Hematopoietic multipotent progenitor cell (in vitro differentiated cells): ENCODE results near the gene MAPKAPK2. TPM values are rescaled to one million over a fixed set of nuclear protein-coding genes. Genes with fewer than 3 reads are reported as not detected.
A peak's percentile ranks its signal among the peaks of the same experiment; 100 is the strongest.

ENCODE experiments used
- DNase-seq, 3 donors: peaks; one replicate each; pipeline ENCODE4 v3.0.0-alpha.2; 2011 to 2015; ENCODE audit warnings: low read depth in 2 of 3, low spot score in 2 of 3
- total RNA-seq: library from RNA; depleted of rRNA; stranded (reverse); fragments of >200 nt; gene quantifications from one replicate; pipeline ENCODE4 v1.2.3, GENCODE V29; 2012

Gene MAPKAPK2
- total RNA-seq, 1 donor: 56.3 TPM

DNA sequence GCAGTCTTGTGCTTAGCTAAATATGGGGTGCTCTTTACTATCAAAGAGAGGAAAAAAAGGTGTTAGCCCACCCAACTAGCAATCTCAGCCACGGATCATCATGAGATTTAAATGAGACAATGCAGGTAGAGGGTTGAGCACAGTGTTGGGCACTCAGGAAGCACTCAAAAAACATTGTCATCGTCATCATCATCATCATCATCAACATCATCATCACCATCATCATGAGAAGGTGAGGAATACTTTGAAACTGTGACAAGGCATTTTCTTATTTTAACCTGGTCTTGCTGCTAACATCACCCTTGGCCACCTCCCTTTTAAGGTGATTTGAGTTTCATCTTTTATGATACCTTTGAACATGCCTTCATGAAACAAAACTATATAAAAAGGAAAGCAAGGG lies 3.3 kb upstream of the MAPKAPK2 start:
- no peak for DNase-seq

DNA sequence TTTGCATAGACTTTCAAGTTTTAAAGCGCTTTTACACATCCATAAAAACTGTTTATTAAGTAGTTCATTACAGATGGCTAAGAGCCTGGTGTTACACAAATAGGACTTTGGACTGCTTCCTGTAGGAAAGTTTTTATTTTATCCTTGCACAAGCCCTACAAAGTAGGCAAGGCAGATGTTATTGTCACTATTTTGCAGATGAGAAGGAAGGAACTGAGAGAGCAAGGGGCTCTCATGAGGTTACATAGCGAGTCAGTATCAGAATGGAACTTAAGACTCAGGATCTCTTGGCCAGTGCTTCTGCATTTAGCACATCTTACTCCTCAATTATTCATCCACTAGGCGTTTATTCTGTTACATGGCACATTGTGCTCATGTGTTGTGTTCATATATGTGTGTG lies 2.6 kb upstream of the MAPKAPK2 start:
- DNase-seq: no peak

DNA sequence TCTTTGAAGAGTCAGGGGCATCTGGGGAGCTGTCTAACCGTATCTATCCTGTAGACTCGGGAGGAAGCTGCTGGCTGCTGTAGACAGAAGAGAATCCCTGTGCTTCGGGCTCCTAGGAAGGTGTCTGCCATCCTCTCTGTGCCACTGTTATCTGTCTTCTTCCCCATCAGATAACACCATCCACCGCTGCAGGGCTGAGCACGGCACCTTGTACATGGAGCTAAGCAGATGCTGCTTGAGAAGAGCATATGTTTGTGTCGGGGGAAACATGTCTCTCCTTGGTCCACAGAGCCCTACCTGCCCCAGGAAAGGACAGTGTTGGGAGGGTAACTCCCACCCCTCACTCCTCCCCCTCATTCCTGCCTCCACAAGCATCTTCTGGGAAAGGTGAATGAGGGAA lies 1.4 kb upstream of the MAPKAPK2 start:
- no peak for DNase-seq

DNA sequence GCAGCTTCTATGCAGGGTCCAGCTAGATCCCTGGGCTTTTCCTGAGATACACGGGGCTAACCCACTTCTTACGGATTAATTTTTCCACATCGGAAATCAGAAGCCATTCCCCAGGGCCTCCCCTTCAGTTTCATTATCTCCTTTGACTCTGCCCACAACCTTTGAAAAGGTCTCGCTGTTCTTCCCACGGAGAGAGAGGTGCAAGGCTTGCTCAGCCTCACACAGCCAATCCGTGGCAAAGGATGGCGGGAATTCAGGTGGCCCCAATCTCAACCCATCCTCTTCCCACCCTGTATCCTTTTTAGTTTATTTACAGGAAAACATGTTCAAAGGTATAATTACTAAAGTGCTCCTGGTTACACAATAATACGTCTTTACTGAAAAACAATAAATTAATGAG lies 702 bp upstream of the MAPKAPK2 start:
- no peak for DNase-seq

DNA sequence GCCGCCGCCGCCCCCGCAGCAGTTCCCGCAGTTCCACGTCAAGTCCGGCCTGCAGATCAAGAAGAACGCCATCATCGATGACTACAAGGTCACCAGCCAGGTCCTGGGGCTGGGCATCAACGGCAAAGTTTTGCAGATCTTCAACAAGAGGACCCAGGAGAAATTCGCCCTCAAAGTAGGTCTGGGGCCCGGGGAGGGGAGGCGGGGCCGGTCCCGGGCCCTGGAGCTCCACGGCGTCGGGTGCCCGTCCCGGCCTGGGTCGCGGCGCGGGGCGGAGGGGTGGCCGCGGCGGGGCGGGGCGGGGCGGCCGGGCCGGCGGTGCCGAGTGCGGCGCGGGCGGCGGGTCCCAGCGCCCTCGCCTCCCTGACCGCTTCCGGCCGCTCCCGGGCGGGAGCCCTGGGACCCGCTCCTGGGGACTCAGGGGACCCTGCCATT lies 646 bp downstream of the MAPKAPK2 start:
- DNase-seq: peak in 2 of 3 donors; percentile 31 to 48

DNA sequence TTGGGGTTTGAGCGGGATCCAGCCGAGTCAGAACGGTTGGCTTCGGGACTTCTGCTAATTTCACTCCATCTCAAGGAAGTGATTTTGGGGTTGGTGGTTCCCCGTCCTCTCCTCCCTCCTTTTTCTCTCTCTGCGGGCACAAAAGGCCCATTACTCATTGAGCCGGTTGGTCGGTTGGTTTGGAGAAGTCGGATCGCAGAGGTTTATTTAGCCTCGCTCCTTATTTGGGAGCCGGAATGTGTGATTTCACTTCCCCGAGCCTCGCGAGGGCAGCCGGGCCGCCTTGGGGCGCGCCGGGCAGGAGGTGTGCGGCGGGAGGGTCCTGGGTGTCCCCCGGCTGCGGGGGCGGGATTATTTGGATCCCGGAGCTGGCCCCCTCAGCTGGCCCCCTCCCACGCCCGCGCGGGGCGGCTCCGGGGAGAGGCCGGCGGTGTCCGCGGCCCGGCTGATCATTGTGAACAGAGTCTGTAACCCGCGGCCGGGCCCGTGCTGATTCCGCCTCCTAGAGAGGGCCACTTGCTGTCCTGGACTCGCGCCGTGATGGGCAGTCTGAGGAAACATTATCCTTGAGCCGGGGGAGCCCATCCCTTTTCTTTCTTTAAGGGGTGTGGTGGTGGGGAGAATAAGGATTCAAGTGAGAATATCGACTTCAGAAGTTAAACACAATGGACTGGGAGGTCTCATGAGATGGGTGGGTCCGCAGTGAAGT lies 1.2 kb downstream of the MAPKAPK2 start:
- DNase-seq: peak; percentile 29 to 97 (median 90)

DNA sequence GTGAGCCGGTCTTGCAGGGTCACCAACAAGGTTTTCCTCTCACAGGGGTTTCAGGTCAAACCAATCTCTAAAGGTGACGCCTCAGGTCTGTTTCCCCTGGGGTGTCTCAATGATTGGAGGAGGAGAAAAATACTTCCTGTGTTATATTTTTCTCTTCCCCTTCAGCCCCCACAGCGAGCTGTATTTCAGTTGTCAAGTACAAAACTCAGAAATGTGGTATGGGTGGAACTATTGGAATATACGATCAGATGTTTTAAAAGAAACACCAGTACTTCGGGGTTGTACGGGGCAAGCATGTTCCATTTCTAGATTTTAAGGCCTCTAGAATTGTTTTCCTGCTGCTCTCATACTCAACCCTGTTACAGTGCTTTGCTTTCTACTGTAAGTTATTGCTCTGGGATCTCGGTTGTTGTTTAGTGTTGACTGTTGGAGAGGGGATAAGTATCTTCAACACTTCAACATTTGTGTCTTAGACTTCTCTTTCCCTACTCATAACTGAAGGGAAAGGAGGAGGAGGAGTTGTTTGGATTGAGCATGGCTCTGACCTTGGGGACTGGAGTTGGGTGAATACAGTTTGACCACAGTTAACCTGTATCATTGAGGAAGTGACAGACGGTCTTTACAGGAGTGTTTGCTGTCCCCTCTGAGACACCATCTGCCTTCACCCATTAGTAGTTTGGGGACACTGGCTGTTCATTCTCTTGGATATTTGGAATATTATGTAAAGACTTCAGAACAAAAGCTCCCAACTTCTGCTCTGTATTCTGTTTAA lies 2.0 kb downstream of the MAPKAPK2 start:
- DNase-seq: peak in 1 of 3 donors; percentile 43

DNA sequence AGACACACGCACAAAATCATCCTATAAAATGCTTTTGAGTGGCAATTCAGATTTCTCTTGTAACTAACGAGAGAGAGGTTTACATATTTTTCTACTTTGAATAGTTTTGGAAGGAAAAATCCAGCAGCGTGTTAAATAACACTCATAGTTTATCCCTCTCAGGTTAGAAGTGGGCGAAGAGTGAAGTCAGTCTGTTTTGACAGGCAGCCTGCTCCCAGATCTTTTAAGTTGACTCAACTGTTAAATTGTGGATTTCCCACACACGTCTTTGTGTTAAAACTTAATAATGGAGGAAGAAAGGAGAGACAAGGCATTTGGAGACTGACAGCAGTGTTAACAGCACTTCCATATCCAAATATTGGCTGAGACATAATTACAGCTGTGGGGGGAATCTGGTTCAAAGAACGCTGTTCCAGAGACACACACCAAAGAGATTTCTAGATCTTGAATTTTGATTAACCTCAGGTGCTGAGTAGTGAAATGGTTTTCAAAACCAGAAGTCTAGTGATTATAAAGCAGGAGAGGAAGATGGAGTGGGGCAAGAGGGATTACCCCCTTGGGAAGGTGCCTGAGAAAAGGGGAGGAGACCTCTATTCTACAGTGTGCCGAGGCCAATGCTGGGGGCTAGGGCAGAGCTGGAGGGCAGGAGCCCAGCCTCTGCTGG lies 2.7 kb downstream of the MAPKAPK2 start:
- DNase-seq: no peak

DNA sequence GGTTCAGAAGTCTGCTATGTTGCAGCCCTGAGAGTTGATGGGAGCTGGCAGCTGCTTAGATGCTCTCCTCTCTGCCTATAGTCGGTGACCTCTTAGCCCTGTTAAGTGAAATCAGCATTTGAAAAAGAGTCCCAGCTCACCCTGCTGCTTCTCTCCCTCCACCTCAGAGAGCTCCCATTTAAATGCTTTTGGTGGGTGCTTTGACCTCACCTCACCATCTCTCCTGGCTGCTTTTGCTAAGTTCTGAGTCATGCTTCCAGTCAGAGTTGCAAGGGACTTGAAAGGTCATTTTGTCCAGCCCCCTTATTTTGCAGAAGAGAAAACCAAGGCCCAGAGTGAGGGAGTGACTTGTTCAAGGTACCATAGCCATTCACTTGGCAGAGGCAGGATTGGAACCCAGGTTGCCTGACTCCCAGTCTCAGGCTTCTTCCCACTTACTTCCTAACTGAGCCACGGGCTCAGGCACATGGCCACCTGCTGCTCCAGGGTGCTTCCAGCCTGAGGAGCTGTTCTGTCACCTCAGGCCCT lies 3.3 kb downstream of the MAPKAPK2 start:
- no peak for DNase-seq

DNA sequence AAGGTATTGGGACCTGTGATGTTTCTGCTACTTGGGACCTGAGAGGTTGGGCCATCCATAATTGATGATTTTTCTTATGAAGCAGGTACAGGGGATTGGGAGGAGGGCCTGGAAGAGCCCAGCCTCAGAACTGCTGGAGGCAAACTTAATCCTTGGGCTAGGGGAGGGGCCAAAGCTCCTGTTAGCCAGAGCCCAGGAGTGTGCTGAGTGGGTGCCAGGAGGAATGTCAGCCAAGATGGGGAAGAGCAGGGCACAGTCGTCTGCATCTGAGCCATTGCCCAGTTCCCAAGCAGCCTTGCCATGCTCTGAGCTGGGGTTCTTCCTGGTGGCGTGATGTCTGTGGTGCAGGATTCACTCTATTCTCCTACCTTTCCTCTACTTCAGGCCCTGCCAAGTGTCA lies 5.8 kb downstream of the MAPKAPK2 start:
- no peak for DNase-seq

DNA sequence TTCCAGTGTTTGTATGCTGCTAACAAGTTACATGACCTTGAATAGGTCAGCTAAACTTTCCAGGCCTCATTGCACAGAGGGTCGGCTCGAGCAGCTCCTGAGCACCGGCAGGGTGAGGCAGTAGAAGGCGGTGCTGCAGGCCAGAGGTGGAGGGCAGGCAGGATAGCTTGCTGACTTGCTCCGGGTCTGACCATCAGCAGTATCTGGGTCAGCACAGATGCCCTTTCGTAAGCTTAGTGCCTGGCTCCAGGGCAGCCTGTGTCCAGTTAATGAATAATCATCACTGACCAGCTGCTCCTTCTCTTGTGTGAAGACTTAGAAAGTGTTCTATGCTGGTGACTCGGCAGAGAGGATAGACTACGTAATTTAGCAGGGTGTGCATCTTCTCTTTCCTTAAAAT lies 6.9 kb downstream of the MAPKAPK2 start:
- DNase-seq: no peak

DNA sequence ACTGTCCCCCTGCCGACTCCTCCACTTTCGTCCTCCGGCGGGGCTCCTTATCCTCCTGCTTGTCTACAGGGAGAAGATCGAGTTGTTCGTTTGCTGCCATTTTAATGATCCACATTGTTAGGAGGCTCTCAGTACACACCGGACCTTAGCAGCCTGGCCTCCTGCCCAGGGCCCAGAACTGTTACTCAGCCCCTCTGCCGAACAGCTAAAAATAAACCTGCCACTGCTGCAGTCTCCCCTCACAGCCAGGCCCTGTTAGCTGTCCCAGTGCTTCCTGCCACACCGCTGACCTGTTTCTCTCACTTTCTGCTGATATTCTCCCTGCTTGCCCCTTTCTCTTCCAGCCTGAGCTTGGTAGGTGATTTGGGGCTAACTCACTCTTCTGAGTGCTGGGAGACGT lies 8.3 kb downstream of the MAPKAPK2 start:
- DNase-seq: no peak

DNA sequence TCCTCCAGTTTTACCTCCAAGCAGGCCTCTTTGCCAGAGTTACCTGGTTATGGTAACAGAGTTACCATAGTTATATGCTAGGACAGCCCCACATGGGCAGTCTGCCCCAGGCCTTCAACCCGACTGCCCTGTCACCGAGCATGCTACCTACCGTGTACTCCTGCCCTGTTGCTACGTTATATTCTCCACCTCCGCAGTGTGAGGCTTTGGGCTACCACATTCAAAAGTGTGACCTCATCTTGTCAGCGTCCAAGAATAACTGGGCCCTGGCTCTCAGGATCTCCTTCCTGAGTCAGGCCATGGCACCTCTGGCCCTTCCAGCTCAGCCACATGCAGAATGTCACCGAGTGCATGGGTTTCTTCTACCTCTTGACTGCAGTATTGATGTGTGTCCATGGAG lies 8.9 kb downstream of the MAPKAPK2 start:
- no peak for DNase-seq

DNA sequence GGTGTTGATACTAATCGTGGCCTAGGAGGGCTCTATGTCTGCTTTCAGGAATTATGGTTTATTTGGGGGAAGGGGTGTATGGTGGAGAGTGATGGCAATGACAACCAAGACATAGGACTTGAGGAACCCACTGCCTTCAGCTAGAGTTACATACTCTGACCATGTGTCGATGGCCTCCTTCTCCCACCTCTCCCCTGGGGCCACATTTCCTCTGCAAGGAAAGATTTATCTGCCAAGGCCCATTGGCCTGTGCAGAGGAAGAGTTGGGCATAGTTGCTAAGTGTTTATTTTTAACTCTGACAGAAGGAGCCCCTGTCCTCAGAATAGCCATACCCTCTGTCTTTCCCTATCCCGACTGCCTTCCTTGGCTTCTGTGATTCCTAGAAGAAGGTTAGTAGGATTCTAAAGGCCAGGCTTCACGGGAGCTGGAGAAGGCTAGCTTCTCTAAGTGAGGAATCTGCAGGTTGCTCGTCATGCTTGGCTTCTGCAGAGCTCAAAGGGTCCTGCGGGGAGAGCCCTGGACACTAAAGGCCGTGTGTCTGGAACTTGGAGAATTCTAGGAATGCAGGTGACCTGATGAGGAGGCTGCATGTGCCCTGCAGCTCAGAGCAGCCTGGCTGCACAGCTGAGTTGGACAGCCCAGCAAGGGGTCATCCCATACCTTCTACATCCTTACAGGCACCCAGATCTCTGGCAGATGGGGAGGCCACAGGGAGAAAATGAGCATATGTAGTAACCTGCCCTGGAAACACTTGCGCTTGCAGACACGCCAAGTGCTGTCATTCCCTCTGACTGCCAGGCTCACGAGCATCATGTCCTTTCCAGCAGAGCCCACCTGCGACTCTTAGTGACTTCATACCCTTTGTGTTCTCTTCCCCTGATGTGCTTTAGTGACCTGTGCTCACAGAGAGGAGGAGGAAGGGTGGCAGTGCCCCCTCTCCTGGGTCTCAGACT lies 9.7 kb downstream of the MAPKAPK2 start:
- no peak for DNase-seq

DNA sequence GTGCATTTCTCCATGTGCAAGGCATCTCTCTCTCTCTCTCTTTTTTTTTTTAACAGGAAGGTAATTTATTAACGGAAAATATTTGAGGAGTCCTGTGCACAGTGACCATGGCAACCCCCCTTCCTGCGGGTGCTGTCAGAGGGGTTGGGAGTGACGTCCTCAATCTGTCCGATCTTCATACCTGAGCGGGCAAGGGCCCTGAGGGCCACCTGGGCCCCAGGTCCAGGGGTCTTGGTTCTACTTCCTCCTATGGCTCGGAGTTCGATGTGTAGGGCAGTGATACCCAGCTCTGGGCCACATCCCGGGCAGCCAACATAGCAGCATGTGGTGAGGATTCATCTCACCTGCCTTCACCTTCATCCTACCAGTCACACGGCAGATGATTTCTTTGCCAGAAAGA lies 11.0 kb downstream of the MAPKAPK2 start:
- no peak for DNase-seq

DNA sequence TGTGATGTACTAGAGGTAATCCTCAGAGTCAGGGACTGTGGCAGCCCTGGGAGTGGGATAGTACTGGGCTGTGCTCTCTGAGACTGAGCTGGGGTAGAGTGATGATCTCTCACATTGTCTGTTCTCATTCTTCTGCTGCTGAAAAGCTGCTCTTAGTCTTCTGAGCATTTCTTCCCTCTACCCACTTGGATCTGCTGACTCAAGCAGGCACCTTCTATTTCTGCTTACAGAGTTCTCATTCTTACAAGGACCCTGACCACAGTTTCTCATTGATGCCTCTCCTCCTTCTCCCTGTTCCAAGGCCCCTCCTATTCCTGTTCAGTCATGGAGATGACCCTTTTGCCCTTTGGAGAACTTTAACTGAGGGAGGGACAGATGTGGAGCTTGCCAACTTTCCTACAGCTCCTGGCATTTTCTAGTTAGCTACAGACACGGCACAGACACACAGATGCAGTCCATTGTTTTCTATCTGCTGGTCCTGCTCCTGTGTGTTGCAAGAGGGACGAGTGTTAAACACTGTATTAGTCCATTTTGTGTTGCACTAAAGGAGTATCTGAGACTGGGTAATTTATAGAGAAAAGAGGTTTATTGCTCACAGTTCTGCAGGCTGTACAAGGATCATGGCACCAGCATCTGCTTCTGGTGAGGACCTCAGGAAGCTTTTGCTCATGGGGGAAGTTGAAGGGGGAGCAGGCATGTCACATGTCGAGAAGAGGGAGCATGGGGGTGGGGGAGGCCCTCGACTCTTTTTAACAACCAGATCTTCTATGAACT lies 12.3 kb downstream of the MAPKAPK2 start:
- no peak for DNase-seq

DNA sequence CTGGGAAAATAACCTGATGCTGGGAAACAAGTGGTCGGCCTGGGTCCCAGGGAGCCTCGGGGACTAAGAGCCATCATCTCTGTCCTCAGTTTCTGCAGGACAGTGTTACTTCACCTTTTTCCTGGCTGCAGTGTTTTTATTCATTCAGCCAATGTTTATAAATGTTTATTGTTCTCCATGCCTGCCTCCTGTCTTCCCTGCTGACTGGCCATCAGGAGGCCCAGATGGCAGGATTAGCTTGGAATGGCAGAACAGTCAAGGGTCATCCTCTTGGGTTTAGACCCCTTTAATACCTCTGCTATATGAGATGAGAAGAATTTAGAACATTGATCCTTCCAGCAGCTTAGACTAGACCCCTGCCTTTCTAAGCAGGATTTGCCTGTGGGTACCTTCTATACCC lies 13.3 kb downstream of the MAPKAPK2 start:
- DNase-seq: no peak

DNA sequence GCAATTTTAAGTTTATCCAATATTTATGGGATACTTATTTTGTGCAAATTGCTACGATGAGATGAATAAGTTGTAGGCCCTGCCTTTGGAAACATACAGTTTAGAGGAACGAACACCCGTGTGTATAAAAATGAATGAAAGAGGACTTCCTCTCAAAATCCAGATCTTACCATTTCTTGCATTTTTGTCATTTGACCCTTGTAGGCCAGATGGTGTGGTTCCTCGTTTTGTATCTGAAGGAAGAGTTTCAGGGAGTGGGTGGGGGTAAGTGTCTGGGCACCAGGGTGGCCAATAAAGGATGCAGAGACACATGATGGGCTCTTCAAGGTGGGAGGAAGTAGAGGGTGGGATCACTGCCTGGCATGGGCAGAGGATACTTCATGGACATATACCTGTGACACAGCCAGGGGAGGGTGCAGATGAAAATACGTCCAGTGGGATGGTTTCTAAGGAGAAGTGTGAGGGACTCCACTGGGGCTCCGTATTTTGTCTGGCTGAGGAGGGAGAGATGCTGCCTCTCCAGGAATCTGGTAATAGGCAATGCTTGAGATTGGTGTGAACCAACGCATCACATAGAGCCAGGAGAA lies 14.4 kb downstream of the MAPKAPK2 start:
- DNase-seq: peak in 1 of 3 donors; percentile 36

DNA sequence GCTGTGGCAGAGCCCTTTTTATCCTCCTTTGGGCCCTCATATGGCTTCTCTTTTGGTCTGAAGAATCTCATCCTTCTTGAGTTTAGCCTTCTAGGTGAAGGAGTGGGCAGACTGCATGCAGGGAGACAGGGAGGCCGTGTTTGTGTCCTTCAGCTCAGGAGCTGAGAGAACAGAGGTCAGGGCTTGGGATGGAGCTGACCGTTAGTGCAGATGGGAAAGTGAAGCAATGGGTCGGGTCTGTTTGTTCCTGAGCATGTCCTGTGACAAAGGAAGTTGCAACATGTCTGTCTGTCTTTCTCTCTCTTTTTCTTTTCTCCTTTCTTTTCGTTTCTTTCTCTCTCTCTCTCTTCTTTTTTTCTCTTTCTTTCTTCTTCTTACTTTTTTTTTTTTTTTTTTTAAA lies 14.9 kb downstream of the MAPKAPK2 start:
- DNase-seq: no peak
